Glutamatergic neuron (in vitro differentiated cells): ENCODE data around the gene LMO1. TPM values are rescaled to one million over a fixed set of nuclear protein-coding genes. Genes with fewer than 3 reads are reported as not detected.
A peak's percentile ranks its signal among the peaks of the same experiment; 100 is the strongest.

ENCODE experiments used
- DNase-seq: peaks from one replicate; pipeline ENCODE4 v3.0.0; 2022
- H3K27ac Mint-ChIP-seq: one replicate; pipeline ENCODE4 v1.8.0; 2020; ENCODE audit warnings: mild to moderate bottlenecking, mixed read lengths, inconsistent platforms; ENCODE audit not compliant: unreplicated experiment
- H3K27me3 Mint-ChIP-seq: one replicate; pipeline ENCODE4 v1.8.0; 2020; ENCODE audit warnings: mild to moderate bottlenecking, moderate library complexity, mixed read lengths, inconsistent platforms; ENCODE audit not compliant: unreplicated experiment
- H3K36me3 Mint-ChIP-seq: one replicate; pipeline ENCODE4 v1.8.0; 2020; ENCODE audit warnings: mild to moderate bottlenecking, mixed read lengths, inconsistent platforms; ENCODE audit not compliant: unreplicated experiment
- H3K4me1 Mint-ChIP-seq: one replicate; pipeline ENCODE4 v1.8.0; 2020; ENCODE audit warnings: mild to moderate bottlenecking, low read depth, mixed read lengths, inconsistent platforms; ENCODE audit not compliant: unreplicated experiment
- H3K4me3 Mint-ChIP-seq: one replicate; pipeline ENCODE4 v1.8.0; 2020; ENCODE audit warnings: mild to moderate bottlenecking, mixed read lengths, inconsistent platforms; ENCODE audit not compliant: unreplicated experiment
- H3K9me3 Mint-ChIP-seq: one replicate; pipeline ENCODE4 v1.8.0; 2020; ENCODE audit warnings: mild to moderate bottlenecking, moderate library complexity, mixed read lengths, inconsistent platforms; ENCODE audit not compliant: unreplicated experiment
- CTCF ChIP-seq: fragments of 200-600 bp; sonication (generic); IDR thresholded peaks from one replicate; pipeline ENCODE4 v1.5.0; 2021; ENCODE audit not compliant: partially characterized antibody, unreplicated experiment
- total RNA-seq: library from RNA; stranded (reverse); fragmentation: NEBNext Ultra II Directional; extraction: Animal tissue kit (Norgen Biotek cat#: 25700); gene quantifications from one replicate; pipeline ENCODE4 v1.2.1, GENCODE V29; 2021; ENCODE audit not compliant: unreplicated experiment

The LMO1 gene
- total RNA-seq, 1 donor from 2014 or later: 5.7 TPM

GRCh38 chr11:8235925-8236324 lies 27.8 kb downstream of the LMO1 start:
- peak; percentile 7 for DNase-seq
- Mint-ChIP-seq H3K4me1 (peaks cover 33% of the 10 kb centered on the region), H3K27me3 (peaks cover 9% of the 10 kb centered on the region), H3K36me3 (no peaks in the 10 kb centered on the region), H3K27ac (no peak overlapping the region), H3K9me3 (peaks cover 5% of the 10 kb centered on the region), H3K4me3 (no peak overlapping the region)
- no peak for TF ChIP-seq CTCF

- Mint-ChIP-seq H3K4me1 (peaks cover 32% of the 10 kb centered on the region), H3K4me3 (no peak overlapping the region), H3K27me3 (peaks cover 6% of the 10 kb centered on the region), H3K27ac (no peak overlapping the region), H3K9me3 (peaks cover 2% of the 10 kb centered on the region), H3K36me3 (no peaks in the 10 kb centered on the region)
- DNase-seq: no peak
- TF ChIP-seq CTCF: no peak
These were observed 28.8 kb downstream of the LMO1 start for GRCh38 chr11:8234910-8235309.

GRCh38 chr11:8234425-8234821 lies 29.3 kb downstream of the LMO1 start:
- peak; percentile 14 for DNase-seq
- peaks cover 3% of the 10 kb centered on the region for H3K9me3 Mint-ChIP-seq
- peaks cover 32% of the 10 kb centered on the region for H3K4me1 Mint-ChIP-seq
- no peak overlapping the region for H3K27ac Mint-ChIP-seq
- no peak for TF ChIP-seq CTCF
- H3K4me3 Mint-ChIP-seq: no peak overlapping the region
- no peaks in the 10 kb centered on the region for H3K36me3 Mint-ChIP-seq
- H3K27me3 Mint-ChIP-seq: peaks cover 7% of the 10 kb centered on the region

GRCh38 chr11:8233691-8234424 lies 29.8 kb downstream of the LMO1 start:
- peak; percentile 21 for DNase-seq
- Mint-ChIP-seq H3K27me3 (peaks cover 6% of the 10 kb centered on the region), H3K36me3 (no peaks in the 10 kb centered on the region), H3K9me3 (peaks cover 2% of the 10 kb centered on the region), H3K4me3 (no peak overlapping the region), H3K27ac (no peak overlapping the region), H3K4me1 (peaks cover 26% of the 10 kb centered on the region)
- no peak for TF ChIP-seq CTCF

GRCh38 chr11:8232849-8233606 lies 30.6 kb downstream of the LMO1 start:
- Mint-ChIP-seq H3K27me3 (peaks cover 6% of the 10 kb centered on the region), H3K36me3 (no peaks in the 10 kb centered on the region), H3K9me3 (peaks cover 2% of the 10 kb centered on the region), H3K4me1 (peaks cover 23% of the 10 kb centered on the region), H3K4me3 (no peak overlapping the region), H3K27ac (no peak overlapping the region)
- no peak for TF ChIP-seq CTCF
- no peak for DNase-seq
